Measurements from ENCODE around the gene RABGAP1L. TPM values are rescaled to one million over a fixed set of nuclear protein-coding genes. Genes with fewer than 3 reads are reported as not detected.
A peak's percentile ranks its signal among the peaks of the same experiment; 100 is the strongest.

RABGAP1L gene
- total RNA-seq, 1 donor from 2014 or later = 83.9 TPM

DNA sequence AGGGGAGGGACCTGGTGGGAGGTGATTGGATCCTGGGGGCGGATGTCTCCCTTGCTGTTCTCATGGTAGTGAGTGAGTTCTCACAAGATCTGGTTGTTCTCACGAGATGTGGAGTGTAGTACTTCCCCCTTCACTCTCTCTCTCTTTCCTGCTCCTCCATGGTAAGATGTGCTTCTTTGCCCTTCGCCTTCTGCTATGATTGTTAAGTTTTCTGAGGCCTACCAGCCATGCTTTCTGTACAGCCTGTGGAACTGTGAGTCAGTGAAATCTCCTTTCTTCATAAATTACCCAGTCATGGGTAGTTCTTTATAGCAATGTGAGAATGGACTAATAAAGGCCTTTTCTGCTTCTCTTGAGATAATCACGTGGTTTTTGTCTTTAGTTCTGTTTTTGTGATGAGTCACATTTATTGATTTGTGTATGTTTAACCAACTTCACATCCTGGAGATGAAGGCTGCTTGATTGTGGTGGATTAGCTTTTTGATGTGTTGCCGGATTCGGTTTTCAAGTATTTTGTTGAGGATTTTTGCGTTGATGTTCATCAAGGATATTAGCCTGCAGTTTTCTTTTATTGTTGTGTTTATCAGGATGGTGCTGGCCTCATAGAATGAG, 45.5 kb downstream of the RABGAP1L start:
- ATAC-seq = no peak
- DNase-seq = no peak

DNA sequence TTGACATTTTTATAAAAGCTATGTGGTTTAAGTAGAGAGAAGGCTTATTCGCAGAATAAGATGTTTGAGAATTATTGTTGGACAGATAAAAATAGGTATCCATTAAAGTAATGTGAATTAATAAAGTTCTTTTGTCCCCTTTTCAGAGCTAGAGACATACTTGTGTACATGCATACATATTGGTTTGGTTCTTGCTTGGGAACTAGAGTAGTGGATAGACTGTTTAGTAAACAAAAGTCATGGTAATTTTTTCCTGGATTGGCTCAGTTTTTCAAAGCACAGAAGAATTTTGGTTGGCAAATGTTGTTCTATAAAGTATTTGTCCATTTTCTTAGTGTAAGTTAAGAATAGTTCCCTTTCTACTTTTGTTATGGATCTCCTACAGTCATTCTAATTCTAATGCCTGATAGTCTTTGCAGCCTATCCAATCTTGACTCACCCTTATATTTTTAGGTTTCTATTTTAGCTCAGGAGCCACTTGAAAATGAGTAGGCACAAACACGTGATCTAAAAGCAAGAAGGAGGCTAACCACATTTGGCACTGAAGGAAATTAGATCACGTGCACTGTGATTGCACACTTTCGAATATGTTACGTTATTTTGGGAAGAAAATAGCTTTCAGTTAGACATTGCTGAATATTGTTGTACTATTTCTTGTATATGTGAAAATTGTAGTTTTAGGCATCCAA, 47.0 kb downstream of the RABGAP1L start:
- Histone ChIP-seq H3K27ac (no peak overlapping the region), H3K36me3 (no peaks in the 10 kb centered on the region), H3K4me1 (peaks cover 5% of the 10 kb centered on the region), H3K4me3 (no peak overlapping the region), H3K9me3 (no peaks in the 10 kb centered on the region), H3K27me3 (ENCODE audit: low read depth) (no peaks in the 10 kb centered on the region)
- intact Hi-C loops (cut with DNase I) = no loop called here
- TF ChIP-seq, protein P1, sequence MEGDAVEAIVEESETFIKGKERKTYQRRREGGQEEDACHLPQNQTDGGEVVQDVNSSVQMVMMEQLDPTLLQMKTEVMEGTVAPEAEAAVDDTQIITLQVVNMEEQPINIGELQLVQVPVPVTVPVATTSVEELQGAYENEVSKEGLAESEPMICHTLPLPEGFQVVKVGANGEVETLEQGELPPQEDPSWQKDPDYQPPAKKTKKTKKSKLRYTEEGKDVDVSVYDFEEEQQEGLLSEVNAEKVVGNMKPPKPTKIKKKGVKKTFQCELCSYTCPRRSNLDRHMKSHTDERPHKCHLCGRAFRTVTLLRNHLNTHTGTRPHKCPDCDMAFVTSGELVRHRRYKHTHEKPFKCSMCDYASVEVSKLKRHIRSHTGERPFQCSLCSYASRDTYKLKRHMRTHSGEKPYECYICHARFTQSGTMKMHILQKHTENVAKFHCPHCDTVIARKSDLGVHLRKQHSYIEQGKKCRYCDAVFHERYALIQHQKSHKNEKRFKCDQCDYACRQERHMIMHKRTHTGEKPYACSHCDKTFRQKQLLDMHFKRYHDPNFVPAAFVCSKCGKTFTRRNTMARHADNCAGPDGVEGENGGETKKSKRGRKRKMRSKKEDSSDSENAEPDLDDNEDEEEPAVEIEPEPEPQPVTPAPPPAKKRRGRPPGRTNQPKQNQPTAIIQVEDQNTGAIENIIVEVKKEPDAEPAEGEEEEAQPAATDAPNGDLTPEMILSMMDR (IDR thresholded peaks at IDR 0.05) = no peak
- ATAC-seq (peak in 1 of 2 donors; percentile 23), DNase-seq (no peak)

More for the DNA sequence above, 45.5 kb downstream of the RABGAP1L start:
- TF ChIP-seq, protein P1 (IDR thresholded peaks at IDR 0.05) = no peak
- Histone ChIP-seq H3K27me3 (ENCODE audit: low read depth) (no peaks in the 10 kb centered on the region), H3K27ac (no peak overlapping the region), H3K9me3 (no peaks in the 10 kb centered on the region), H3K4me1 (peaks cover 5% of the 10 kb centered on the region), H3K4me3 (no peak overlapping the region), H3K36me3 (no peaks in the 10 kb centered on the region)
- intact Hi-C loops (cut with DNase I) = no loop called here

DNA sequence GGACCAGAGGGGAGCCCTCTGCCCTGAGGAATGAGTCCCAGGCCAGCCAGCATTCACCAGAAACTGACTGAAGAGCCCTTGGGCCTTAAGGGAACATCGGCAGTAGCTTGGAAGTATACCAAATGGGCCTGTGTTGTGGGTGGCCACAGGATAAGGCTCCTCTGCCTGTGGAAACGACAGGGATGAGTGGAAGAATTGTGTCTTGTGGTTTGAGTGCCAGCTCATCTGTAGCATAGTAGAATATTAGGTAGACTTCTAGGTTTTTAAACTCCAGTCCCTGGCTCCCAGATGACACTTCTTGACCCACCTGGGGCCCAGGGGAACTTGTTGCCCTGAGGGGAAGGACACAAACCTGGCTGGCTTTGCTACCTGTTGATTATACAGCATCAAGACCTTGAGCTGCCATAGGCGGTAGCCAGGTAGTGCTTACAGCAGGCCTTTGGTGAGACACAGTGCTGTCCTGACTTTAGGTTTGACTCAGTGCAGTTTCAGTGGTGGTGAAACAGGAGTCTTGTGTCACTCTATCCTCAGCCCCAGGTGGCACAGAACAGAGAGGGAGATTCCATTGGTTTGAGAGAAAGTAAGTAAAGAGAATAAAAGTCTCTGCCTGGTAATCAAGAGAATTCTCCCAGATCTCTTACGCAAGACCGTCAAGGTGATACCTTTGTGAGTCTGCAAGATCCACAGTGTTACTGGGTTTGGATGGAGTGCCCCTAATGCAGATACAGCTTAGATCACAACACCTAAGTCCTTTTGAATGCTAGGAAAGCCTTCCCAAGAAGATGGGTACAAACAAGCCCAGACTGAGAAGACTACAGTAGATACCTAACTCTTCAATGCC, 50.2 kb downstream of the RABGAP1L start:
- DNase-seq (no peak), ATAC-seq (no peak)
- intact Hi-C loops (cut with DNase I) = no loop called here
- Histone ChIP-seq H3K4me3 (no peak overlapping the region), H3K36me3 (no peaks in the 10 kb centered on the region), H3K9me3 (no peaks in the 10 kb centered on the region), H3K27ac (no peak overlapping the region), H3K4me1 (peaks cover 5% of the 10 kb centered on the region), H3K27me3 (ENCODE audit: low read depth) (no peaks in the 10 kb centered on the region)
- TF ChIP-seq, protein P1 (IDR thresholded peaks at IDR 0.05) = no peak

DNA sequence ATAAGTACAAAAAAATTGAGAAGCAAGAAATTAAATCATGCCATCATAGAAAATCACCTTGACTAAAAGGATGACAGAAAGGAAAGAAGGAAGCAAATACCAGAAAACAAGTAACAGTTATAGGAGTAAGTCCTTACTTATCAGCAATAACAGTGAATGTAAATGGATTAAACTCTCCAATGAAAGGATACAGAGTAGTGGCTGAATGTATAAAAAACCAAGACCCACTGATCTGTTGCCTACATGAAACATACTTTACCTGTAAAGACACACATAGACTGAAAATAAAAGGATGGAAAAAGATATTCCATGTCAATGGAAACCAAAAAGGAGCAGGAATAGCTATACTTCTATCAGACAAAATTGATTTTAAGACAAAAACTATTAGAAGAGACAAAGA, 52.2 kb downstream of the RABGAP1L start:
- no peak overlapping the region for H3K4me3 ChIP-seq
- TF ChIP-seq, protein P1 (IDR thresholded peaks at IDR 0.05) = no peak
- H3K27me3 ChIP-seq (ENCODE audit: low read depth) = no peaks in the 10 kb centered on the region
- H3K9me3 ChIP-seq = no peaks in the 10 kb centered on the region
- intact Hi-C loops (cut with DNase I) = no loop called here
- no peaks in the 10 kb centered on the region for H3K4me1 ChIP-seq
- ATAC-seq (no peak), DNase-seq (no peak)
- no peak overlapping the region for H3K27ac ChIP-seq
- no peaks in the 10 kb centered on the region for H3K36me3 ChIP-seq

DNA sequence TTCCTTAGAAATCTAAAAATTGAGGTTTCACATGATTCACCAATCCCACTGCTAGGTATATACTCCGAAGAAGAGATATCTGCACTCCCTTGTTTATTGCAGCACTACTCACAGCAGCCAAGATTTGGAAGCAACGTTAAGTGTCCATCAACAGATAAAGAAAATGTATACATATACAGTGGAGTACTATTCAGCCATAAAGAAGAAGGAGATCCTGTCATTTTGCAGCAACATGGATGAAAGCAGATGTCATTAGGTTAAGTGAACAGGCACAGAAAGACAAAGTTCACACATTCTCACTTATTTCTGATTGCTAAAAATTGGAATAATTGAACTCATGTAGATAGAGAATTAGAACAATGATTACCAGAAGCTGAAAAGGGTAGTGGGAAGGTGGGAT, 56.4 kb downstream of the RABGAP1L start:
- H3K36me3 ChIP-seq = no peaks in the 10 kb centered on the region
- no peak overlapping the region for H3K27ac ChIP-seq
- H3K4me1 ChIP-seq = no peaks in the 10 kb centered on the region
- no peaks in the 10 kb centered on the region for H3K27me3 ChIP-seq (ENCODE audit: low read depth)
- no peak for DNase-seq
- H3K4me3 ChIP-seq = no peak overlapping the region
- TF ChIP-seq, protein P1 (IDR thresholded peaks at IDR 0.05) = no peak
- intact Hi-C loops (cut with DNase I) = no loop called here
- no peak for ATAC-seq
- no peaks in the 10 kb centered on the region for H3K9me3 ChIP-seq
